NB4 (cell line): Measurements from ENCODE around the gene MAPK11.

Source experiments
- DNase-seq: peaks from one replicate; pipeline ENCODE4 v3.0.0; 2010; ENCODE audit warnings: low read depth
- H3K4me3 ChIP-seq: one replicate; pipeline ENCODE4 v1.5.1; 2011; ENCODE audit warnings: mild to moderate bottlenecking, low read depth, low read length, moderate library complexity
- CTCF ChIP-seq: IDR thresholded peaks from one replicate; pipeline ENCODE4 v1.5.1; 2012; ENCODE audit warnings: low read depth, low read length
- MAX ChIP-seq: IDR thresholded peaks from 2 replicates; pipeline ENCODE4 v1.6.1; 2011; ENCODE audit warnings: low read depth, low read length
- MYC ChIP-seq: IDR thresholded peaks from 2 replicates; pipeline ENCODE4 v1.6.1; 2011; ENCODE audit warnings: low read depth, low read length
- POLR2A ChIP-seq: IDR thresholded peaks from 2 replicates; pipeline ENCODE4 v1.6.1; 2011; ENCODE audit warnings: mild to moderate bottlenecking; ENCODE audit not compliant: insufficient read length; ENCODE audit errors: extremely low read depth

MAPK11 gene

DNA sequence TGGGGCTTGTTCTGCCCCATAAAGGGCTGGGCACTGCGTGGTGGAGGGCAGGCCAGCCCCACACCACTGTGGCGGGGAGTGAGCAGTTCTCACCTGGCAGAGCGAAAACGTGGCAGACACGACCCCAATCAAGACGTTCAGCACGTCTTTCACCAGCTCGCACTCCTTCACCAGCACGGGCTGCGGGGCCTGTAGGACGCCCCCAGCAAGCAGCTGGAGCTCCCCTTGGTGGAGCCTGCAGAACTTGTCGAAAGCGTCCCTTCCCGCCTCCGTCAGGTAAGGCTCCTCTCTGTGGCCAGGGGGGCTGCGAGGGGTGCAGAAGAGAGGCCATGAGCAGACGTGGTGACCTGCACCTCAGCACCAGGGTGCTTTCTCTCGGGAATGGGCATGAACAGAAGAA is 37.0 kb downstream of the MAPK11 start:
- TF ChIP-seq CTCF: no peak
- no peak for TF ChIP-seq POLR2A
- TF ChIP-seq MYC: no peak
- no peak for TF ChIP-seq MAX
- no peak for DNase-seq
- H3K4me3 ChIP-seq: no peak overlapping the region

DNA sequence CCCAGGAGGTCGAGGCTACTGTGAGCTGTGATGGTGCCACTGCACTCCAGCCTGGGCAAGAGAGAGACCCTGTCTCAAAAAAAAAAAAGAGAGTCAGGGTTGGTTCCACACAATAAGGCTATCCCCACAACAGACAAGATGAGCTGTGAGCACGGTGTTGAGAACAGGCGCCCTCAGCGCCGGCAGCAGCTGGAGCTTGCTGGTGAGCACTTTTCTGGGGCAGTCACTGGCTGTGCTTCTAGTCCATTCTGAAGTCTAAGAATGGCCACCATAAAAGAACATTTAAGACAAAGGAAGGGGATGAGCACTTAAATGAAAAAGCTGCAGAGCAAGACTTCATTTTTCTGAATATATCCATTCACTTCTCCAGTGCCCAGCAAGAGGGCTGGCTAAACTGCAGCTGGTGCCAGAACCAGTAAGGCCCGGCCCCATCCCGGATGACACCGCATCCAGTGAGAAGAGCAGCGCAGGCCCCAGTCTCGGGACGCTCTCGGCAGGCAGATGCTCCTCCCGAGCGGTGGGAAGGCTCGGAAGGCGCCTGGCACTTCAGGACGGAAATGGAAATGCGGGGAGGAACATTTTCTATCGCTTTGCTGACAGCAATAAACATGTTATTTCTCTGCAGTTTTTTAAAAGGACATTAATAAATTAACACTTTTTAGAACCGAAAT is 37.6 kb downstream of the MAPK11 start:
- no peak for TF ChIP-seq POLR2A
- no peak for TF ChIP-seq CTCF
- no peak for TF ChIP-seq MYC
- TF ChIP-seq MAX: no peak
- no peak overlapping the region for H3K4me3 ChIP-seq
- no peak for DNase-seq

DNA sequence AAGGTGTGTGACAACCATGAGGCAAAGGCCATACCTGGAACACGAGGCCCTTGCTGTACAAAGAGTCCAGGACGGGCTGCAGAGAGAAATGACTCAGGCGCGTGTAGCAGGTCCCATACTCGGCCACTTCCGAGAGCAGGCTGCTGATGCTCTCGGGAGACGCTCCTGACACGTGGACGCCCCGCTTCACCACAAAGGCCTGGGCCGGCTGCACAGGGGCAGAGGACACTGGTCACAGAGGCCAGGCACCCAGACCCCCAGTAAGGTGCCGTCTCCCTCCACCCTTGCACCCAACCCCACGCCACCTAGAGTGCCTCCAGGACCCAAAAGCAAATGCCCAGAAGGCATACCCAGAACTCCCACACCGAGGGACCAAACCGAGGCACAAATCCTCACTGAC is 40.8 kb downstream of the MAPK11 start:
- DNase-seq: no peak
- TF ChIP-seq MYC (no peak), CTCF (no peak), MAX (no peak), POLR2A (no peak)
- no peak overlapping the region for H3K4me3 ChIP-seq

GRCh38 chr22:50228366-50228765 is 41.8 kb downstream of the MAPK11 start:
- no peak for DNase-seq
- no peak overlapping the region for H3K4me3 ChIP-seq

GRCh38 chr22:50227579-50228215 is 42.5 kb downstream of the MAPK11 start:
- TF ChIP-seq CTCF (no peak), MYC (no peak), MAX (no peak), POLR2A (no peak)
- no peak overlapping the region for H3K4me3 ChIP-seq
- no peak for DNase-seq

More at GRCh38 chr22:50228366-50228765, 41.8 kb downstream of the MAPK11 start:
- TF ChIP-seq CTCF (no peak), MYC (no peak), POLR2A (no peak), MAX (no peak)

DNA sequence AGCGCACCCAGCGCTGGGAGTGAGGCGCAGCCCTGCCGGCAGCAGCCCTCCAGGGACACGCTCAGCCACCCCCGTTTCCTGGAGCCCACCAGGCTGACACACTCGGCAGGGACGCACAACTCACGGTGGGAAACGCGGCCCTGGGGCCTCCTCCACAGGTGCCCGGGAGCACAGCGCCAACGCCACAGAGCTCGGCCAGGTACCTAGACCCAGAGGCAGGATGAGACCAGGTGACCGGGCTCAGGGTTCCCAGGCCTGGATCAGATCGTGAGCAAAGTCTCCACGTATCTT is 43.4 kb downstream of the MAPK11 start:
- DNase-seq: no peak
- TF ChIP-seq POLR2A (no peak), CTCF (no peak), MAX (no peak), MYC (no peak)
- H3K4me3 ChIP-seq: no peak overlapping the region
